ENCODE measurements around the gene PRKRIP1.
"Not testable (repeated sequence)": the region's sequence is repeated elsewhere in the genome, so short reads cannot be mapped to it uniquely, and the experiment has no call there.

The PRKRIP1 gene

DNA sequence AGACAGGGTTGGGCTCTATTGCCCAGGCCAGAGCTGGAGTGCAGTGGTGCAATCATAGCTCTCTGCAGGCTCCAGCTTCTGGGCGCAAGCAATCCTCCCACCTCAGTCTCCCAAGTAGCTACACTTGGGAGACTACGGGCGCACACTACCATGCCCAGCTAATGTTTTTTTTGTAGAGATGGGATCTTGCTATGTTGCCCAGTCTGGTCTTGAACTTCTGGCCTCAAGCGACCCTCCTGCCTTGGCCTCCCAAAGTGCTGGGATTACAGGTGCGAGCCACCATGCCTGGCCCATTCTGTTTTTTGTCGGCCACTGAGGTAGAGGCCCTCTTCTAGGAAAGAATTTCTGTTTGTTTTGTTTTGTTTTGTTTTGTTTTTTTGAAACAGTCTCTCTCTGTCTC lies 56.3 kb downstream of the PRKRIP1 start:
- Histone ChIP-seq H3K4me3 (ENCODE audit: low read length) (no peak overlapping the region), H3K27ac (ENCODE audit: low read depth, low read length) (no peak overlapping the region), H3K27me3 (ENCODE audit: control insufficient read depth, low read length) (no peaks in the 10 kb centered on the region), H3K9me3 (ENCODE audit: control insufficient read depth, insufficient read depth, low read length) (no peaks in the 10 kb centered on the region), H3K4me2 (ENCODE audit: low read length) (no peak overlapping the region), H3K79me2 (ENCODE audit: control insufficient read depth, low read length) (peaks cover 8% of the 10 kb centered on the region), H3K36me3 (ENCODE audit: control insufficient read depth, low read length) (peaks cover 31% of the 10 kb centered on the region), H3K9me2 (replicated peaks; ENCODE audit: control insufficient read depth, low read length) (no peaks in the 10 kb centered on the region), H3F3A (ENCODE audit: control insufficient read depth, insufficient read depth) (peaks cover 23% of the 10 kb centered on the region), H4K20me1 (ENCODE audit: control insufficient read depth, insufficient read depth, low read depth, low read length) (peaks cover 10% of the 10 kb centered on the region; the same call in 1 of the 2 replicates), H3K4me1 (ENCODE audit: control insufficient read depth, low read length) (peaks cover 18% of the 10 kb centered on the region)
- TF ChIP-seq, protein P1, sequence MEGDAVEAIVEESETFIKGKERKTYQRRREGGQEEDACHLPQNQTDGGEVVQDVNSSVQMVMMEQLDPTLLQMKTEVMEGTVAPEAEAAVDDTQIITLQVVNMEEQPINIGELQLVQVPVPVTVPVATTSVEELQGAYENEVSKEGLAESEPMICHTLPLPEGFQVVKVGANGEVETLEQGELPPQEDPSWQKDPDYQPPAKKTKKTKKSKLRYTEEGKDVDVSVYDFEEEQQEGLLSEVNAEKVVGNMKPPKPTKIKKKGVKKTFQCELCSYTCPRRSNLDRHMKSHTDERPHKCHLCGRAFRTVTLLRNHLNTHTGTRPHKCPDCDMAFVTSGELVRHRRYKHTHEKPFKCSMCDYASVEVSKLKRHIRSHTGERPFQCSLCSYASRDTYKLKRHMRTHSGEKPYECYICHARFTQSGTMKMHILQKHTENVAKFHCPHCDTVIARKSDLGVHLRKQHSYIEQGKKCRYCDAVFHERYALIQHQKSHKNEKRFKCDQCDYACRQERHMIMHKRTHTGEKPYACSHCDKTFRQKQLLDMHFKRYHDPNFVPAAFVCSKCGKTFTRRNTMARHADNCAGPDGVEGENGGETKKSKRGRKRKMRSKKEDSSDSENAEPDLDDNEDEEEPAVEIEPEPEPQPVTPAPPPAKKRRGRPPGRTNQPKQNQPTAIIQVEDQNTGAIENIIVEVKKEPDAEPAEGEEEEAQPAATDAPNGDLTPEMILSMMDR (IDR thresholded peaks at IDR 0.05; ENCODE audit: low read depth, low read length, poor library complexity, severe bottlenecking): no peak
- TF ChIP-seq EZH2phosphoT487 (IDR thresholded peaks at IDR 0.05; ENCODE audit: borderline replicate concordance, low read length): no peak

DNA sequence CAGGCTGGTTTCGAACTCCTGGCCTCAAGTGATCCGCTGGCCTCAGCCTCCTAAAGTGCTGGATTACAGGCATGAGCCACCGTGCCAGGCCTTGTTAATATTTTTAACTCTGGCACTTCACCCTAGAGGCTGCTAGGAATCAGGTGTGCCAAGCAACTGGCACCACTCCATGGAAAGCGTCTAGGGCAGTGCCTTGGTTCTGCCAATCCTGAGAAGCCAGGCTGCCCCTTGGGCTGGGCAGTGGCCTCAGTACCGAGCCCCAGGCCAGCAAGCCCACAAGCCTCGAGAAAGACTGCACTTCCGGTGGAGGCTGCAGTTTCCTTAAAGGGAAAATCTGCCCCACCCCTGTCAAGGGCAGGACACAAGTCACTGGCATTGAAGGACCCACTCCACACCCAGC lies 57.2 kb downstream of the PRKRIP1 start:
- no peak overlapping the region for H3K4me3 ChIP-seq (ENCODE audit: low read length)
- H3K36me3 ChIP-seq (ENCODE audit: control insufficient read depth, low read length): peaks cover 27% of the 10 kb centered on the region
- H3F3A ChIP-seq (ENCODE audit: control insufficient read depth, insufficient read depth): peaks cover 23% of the 10 kb centered on the region
- H3K27me3 ChIP-seq (ENCODE audit: control insufficient read depth, low read length): no peaks in the 10 kb centered on the region
- no peak overlapping the region for H3K4me2 ChIP-seq (ENCODE audit: low read length)
- peaks cover 10% of the 10 kb centered on the region; the same call in 1 of the 2 replicates for H4K20me1 ChIP-seq (ENCODE audit: control insufficient read depth, insufficient read depth, low read depth, low read length)
- no peaks in the 10 kb centered on the region; the same call in none of the 2 replicates for H3K79me2 ChIP-seq (ENCODE audit: control insufficient read depth, low read length)
- peaks cover 15% of the 10 kb centered on the region for H3K4me1 ChIP-seq (ENCODE audit: control insufficient read depth, low read length)
- TF ChIP-seq EZH2phosphoT487 (IDR thresholded peaks at IDR 0.05; ENCODE audit: borderline replicate concordance, low read length): no peak
- TF ChIP-seq, protein P1 (IDR thresholded peaks at IDR 0.05; ENCODE audit: low read depth, low read length, poor library complexity, severe bottlenecking): no peak
- no peaks in the 10 kb centered on the region for H3K9me2 ChIP-seq (replicated peaks; ENCODE audit: control insufficient read depth, low read length)
- no peaks in the 10 kb centered on the region for H3K9me3 ChIP-seq (ENCODE audit: control insufficient read depth, insufficient read depth, low read length)
- H3K27ac ChIP-seq (ENCODE audit: low read depth, low read length): no peak overlapping the region

DNA sequence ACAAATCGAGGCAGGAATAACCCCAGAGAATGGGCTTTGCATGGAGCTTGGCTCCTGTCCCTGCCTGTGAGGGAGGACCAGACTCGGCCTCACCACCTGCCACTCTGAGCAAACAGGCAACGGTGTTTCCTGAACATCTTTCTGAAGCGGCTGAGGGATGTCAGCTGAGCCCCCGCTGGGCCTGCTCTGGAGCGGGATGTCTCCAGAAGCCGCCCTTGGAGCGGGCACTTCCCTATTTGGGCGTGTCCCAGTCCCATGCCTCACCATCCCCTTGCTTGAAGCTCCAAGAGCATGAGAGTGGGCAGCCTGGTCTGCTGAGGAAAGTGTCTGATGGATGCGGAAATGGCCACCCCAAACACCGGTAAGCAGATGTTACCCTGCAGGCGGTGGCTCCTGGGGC lies 58.3 kb downstream of the PRKRIP1 start:
- no peak overlapping the region for H3K4me3 ChIP-seq (ENCODE audit: low read length)
- peaks cover 29% of the 10 kb centered on the region for H3K36me3 ChIP-seq (ENCODE audit: control insufficient read depth, low read length)
- TF ChIP-seq, protein P1 (IDR thresholded peaks at IDR 0.05; ENCODE audit: low read depth, low read length, poor library complexity, severe bottlenecking): no peak
- no peak for TF ChIP-seq EZH2phosphoT487 (IDR thresholded peaks at IDR 0.05; ENCODE audit: borderline replicate concordance, low read length)
- no peak overlapping the region for H3K27ac ChIP-seq (ENCODE audit: low read depth, low read length)
- peaks cover 20% of the 10 kb centered on the region for H3F3A ChIP-seq (ENCODE audit: control insufficient read depth, insufficient read depth)
- H3K9me3 ChIP-seq (ENCODE audit: control insufficient read depth, insufficient read depth, low read length): no peaks in the 10 kb centered on the region
- H3K79me2 ChIP-seq (ENCODE audit: control insufficient read depth, low read length): no peaks in the 10 kb centered on the region; the same call in 1 of the 2 replicates
- peaks cover 15% of the 10 kb centered on the region for H3K4me1 ChIP-seq (ENCODE audit: control insufficient read depth, low read length)
- no peak overlapping the region for H3K4me2 ChIP-seq (ENCODE audit: low read length)
- peaks cover 10% of the 10 kb centered on the region; the same call in 1 of the 2 replicates for H4K20me1 ChIP-seq (ENCODE audit: control insufficient read depth, insufficient read depth, low read depth, low read length)
- H3K9me2 ChIP-seq (replicated peaks; ENCODE audit: control insufficient read depth, low read length): no peaks in the 10 kb centered on the region
- H3K27me3 ChIP-seq (ENCODE audit: control insufficient read depth, low read length): no peaks in the 10 kb centered on the region

DNA sequence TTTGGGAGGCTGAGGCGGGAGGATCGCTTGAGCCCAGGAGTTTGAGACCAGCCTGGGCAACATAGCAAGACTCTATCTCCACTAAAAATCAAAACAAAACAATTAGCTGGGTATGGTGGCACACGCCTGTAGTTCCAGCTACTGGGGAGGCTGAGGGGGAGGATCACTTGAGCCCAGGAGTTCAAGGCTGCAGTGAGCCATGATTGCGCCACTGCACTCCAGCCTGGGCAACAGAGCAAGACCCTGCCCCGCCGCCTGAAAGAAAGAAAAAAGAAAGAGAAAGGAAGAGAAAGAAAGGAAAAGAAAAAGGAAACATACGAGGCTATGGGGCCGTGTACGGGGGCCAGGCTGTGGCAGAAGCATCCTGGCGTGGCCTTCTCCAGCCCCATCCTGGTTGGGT lies 58.8 kb downstream of the PRKRIP1 start:
- Histone ChIP-seq H3K36me3 (ENCODE audit: control insufficient read depth, low read length) (peaks cover 31% of the 10 kb centered on the region), H3F3A (ENCODE audit: control insufficient read depth, insufficient read depth) (peaks cover 19% of the 10 kb centered on the region), H3K4me1 (ENCODE audit: control insufficient read depth, low read length) (peaks cover 15% of the 10 kb centered on the region)
- not testable (repeated sequence) for H3K9me2 ChIP-seq (replicated peaks; ENCODE audit: control insufficient read depth, low read length); H3K4me3 ChIP-seq (ENCODE audit: low read length); H3K4me2 ChIP-seq (ENCODE audit: low read length); H3K27ac ChIP-seq (ENCODE audit: low read depth, low read length); H3K79me2 ChIP-seq (ENCODE audit: control insufficient read depth, low read length); H3K27me3 ChIP-seq (ENCODE audit: control insufficient read depth, low read length); H4K20me1 ChIP-seq (ENCODE audit: control insufficient read depth, insufficient read depth, low read depth, low read length); H3K9me3 ChIP-seq (ENCODE audit: control insufficient read depth, insufficient read depth, low read length)
